Pons (tissue), 1 donor: ENCODE measurements around the gene SP100.

Experiments
- DNase-seq: peaks from one replicate; pipeline ENCODE4 v3.0.0-alpha.2; 2016; ENCODE audit warnings: low spot score

Gene SP100

GRCh38 chr2:230552181-230552580, 136.2 kb downstream of the SP100 start:
- DNase-seq = no peak

GRCh38 chr2:230557065-230557464, 141.1 kb downstream of the SP100 start:
- DNase-seq = no peak

- no peak for DNase-seq
These were observed 149.1 kb downstream of the SP100 start for GRCh38 chr2:230564805-230565779.

GRCh38 chr2:230569298-230569697, 153.3 kb downstream of the SP100 start:
- no peak for DNase-seq

GRCh38 chr2:230570987-230571386, 155.0 kb downstream of the SP100 start:
- no peak for DNase-seq

- no peak for DNase-seq
These were observed 159.8 kb downstream of the SP100 start for GRCh38 chr2:230575642-230576324.

GRCh38 chr2:230577114-230577513, 161.1 kb downstream of the SP100 start:
- no peak for DNase-seq

- no peak for DNase-seq
These were observed 162.1 kb downstream of the SP100 start for GRCh38 chr2:230578106-230578505.

- no peak for DNase-seq
These were observed 166.9 kb downstream of the SP100 start for GRCh38 chr2:230582851-230583283.

GRCh38 chr2:230583581-230583980, 167.6 kb downstream of the SP100 start:
- no peak for DNase-seq

- no peak for DNase-seq
These were observed 170.5 kb downstream of the SP100 start for GRCh38 chr2:230586328-230586982.

GRCh38 chr2:230589025-230589424, 173.0 kb downstream of the SP100 start:
- DNase-seq = no peak

- no peak for DNase-seq
These were observed 173.6 kb downstream of the SP100 start for GRCh38 chr2:230589497-230590015.

- DNase-seq = no peak
These were observed 174.3 kb downstream of the SP100 start for GRCh38 chr2:230590333-230590732.

- no peak for DNase-seq
These were observed 175.8 kb downstream of the SP100 start for GRCh38 chr2:230591850-230592249.

- DNase-seq = no peak
These were observed 176.8 kb downstream of the SP100 start for GRCh38 chr2:230592775-230593174.
